AG10803 (cell line): ENCODE results near the gene MCOLN1.

Experiments used
- DNase-seq: peaks from one replicate; pipeline ENCODE4 v3.0.0; 2010; ENCODE audit warnings: low read depth
- H3K4me3 ChIP-seq: 2 replicates; pipeline ENCODE4 v1.5.1; 2011; ENCODE audit warnings: mild to moderate bottlenecking, low read length, control low read depth
- CTCF ChIP-seq: conservative IDR thresholded peaks from 2 replicates; pipeline ENCODE4 v1.5.1; 2011; ENCODE audit warnings: mild to moderate bottlenecking, low read length, control low read depth, inconsistent platforms

Gene MCOLN1

GRCh38 chr19:7478843-7479227 is 43.6 kb upstream of the MCOLN1 start:
- TF ChIP-seq CTCF, result no peak

GRCh38 chr19:7480222-7480969 is 42.0 kb upstream of the MCOLN1 start:
- no peak overlapping the region for H3K4me3 ChIP-seq
- TF ChIP-seq CTCF, result no peak
- DNase-seq, result no peak

More at GRCh38 chr19:7478843-7479227, 43.6 kb upstream of the MCOLN1 start:
- DNase-seq, result no peak
- H3K4me3 ChIP-seq, result no peak overlapping the region

GRCh38 chr19:7480970-7481255 is 41.5 kb upstream of the MCOLN1 start:
- DNase-seq, result no peak
- H3K4me3 ChIP-seq, result no peak overlapping the region
- TF ChIP-seq CTCF, result no peak

GRCh38 chr19:7482584-7483439 is 39.6 kb upstream of the MCOLN1 start:
- no peak overlapping the region for H3K4me3 ChIP-seq
- DNase-seq, result no peak

GRCh38 chr19:7483720-7484201 is 38.7 kb upstream of the MCOLN1 start:
- DNase-seq, result no peak
- no peak for TF ChIP-seq CTCF
- no peak overlapping the region for H3K4me3 ChIP-seq

More at GRCh38 chr19:7482584-7483439, 39.6 kb upstream of the MCOLN1 start:
- no peak for TF ChIP-seq CTCF

GRCh38 chr19:7486923-7487322 is 35.5 kb upstream of the MCOLN1 start:
- TF ChIP-seq CTCF, result no peak
- no peak for DNase-seq
- H3K4me3 ChIP-seq, result no peak overlapping the region
